Skeletal muscle tissue (tissue), 4 donors: Measurements from ENCODE around the gene VAMP2. TPM values are rescaled to one million over a fixed set of nuclear protein-coding genes. Genes with fewer than 3 reads are reported as not detected.
"Not testable (repeated sequence)": the region's sequence is repeated elsewhere in the genome, so short reads cannot be mapped to it uniquely, and the experiment has no call there.

ENCODE experiments used
- H3K27ac ChIP-seq: one replicate; pipeline ENCODE4 v1.7.0; 2013; ENCODE audit warnings: mild to moderate bottlenecking, low read depth, low read length, inconsistent platforms
- H3K27me3 ChIP-seq, 3 donors: one replicate each; pipeline ENCODE4 v1.7.0; 2013; ENCODE audit warnings: low read length in 3 of 3; ENCODE audit not compliant: control insufficient read depth in 3 of 3, insufficient read depth in 3 of 3
- H3K36me3 ChIP-seq, 3 donors: one replicate each; pipeline ENCODE4 v1.7.0; 2013; ENCODE audit warnings: low read length in 3 of 3; ENCODE audit not compliant: control insufficient read depth in 3 of 3, insufficient read depth in 3 of 3
- H3K4me1 ChIP-seq, 3 donors: one replicate each; pipeline ENCODE4 v1.7.0; 2013; ENCODE audit warnings: low read length in 3 of 3, mild to moderate bottlenecking in 3 of 3; ENCODE audit not compliant: control insufficient read depth in 3 of 3, insufficient read depth in 3 of 3
- H3K4me3 ChIP-seq, 3 donors: one replicate each; pipeline ENCODE4 v1.7.0; 2013; ENCODE audit warnings: low read length in 3 of 3
- H3K9ac ChIP-seq, 3 donors: one replicate each; pipeline ENCODE4 v1.7.0; 2013; ENCODE audit warnings: low read length in 3 of 3, mild to moderate bottlenecking in 3 of 3, moderate library complexity in 2 of 3, low read depth in 1 of 3
- H3K9me3 ChIP-seq, 3 donors: one replicate each; pipeline ENCODE4 v1.7.0; 2013; ENCODE audit warnings: low read length in 3 of 3; ENCODE audit not compliant: control insufficient read depth in 3 of 3
- total RNA-seq: library from RNA; depleted of rRNA; stranded (reverse); fragments of >200 nt; gene quantifications from one replicate; pipeline ENCODE4 v1.2.3, GENCODE V29; 2014
- donor health status: Osteomylitis.

Gene VAMP2
- total RNA-seq, 1 donor from 2014 or later, result 8.4 TPM

GRCh38 chr17:8175795-8176196 is 13.0 kb upstream of the VAMP2 start:
- Histone ChIP-seq H3K9ac (peak overlapping the region; percentile 66 to 84 (median 70)), H3K4me3 (peak overlapping the region; percentile 64 to 82 (median 79)), H3K27me3 (no peaks in the 10 kb centered on the region), H3K27ac (peak overlapping the region; percentile 33), H3K4me1 (peaks cover 20 to 28% (median 28%) of the 10 kb centered on the region in 3 donors), H3K36me3 (no peaks in the 10 kb centered on the region), H3K9me3 (no peaks in the 10 kb centered on the region)

GRCh38 chr17:8173871-8174322 is 11.1 kb upstream of the VAMP2 start:
- H3K36me3 ChIP-seq, result no peaks in the 10 kb centered on the region
- H3K4me3 ChIP-seq, result peak overlapping the region; percentile 36 to 76 (median 70)
- no peaks in the 10 kb centered on the region for H3K27me3 ChIP-seq
- peaks cover 20 to 28% (median 28%) of the 10 kb centered on the region in 3 donors for H3K4me1 ChIP-seq
- no peaks in the 10 kb centered on the region for H3K9me3 ChIP-seq
- H3K27ac ChIP-seq, result peak overlapping the region; percentile 83
- H3K9ac ChIP-seq, result peak overlapping the region in 2 of 3 donors; percentile 70 to 82

- Histone ChIP-seq H3K36me3 (no peaks in the 10 kb centered on the region), H3K4me3 (peak overlapping the region; percentile 36 to 76 (median 70)), H3K27ac (peak overlapping the region; percentile 83), H3K27me3 (no peaks in the 10 kb centered on the region), H3K9ac (peak overlapping the region; percentile 70 to 87 (median 82)), H3K4me1 (peaks cover 20 to 28% (median 28%) of the 10 kb centered on the region in 3 donors), H3K9me3 (no peaks in the 10 kb centered on the region)
These were observed 10.5 kb upstream of the VAMP2 start for GRCh38 chr17:8173056-8173870.

- not testable (repeated sequence) for H3K4me3 ChIP-seq, H3K27ac ChIP-seq, H3K27me3 ChIP-seq, H3K9me3 ChIP-seq, H3K36me3 ChIP-seq, H3K9ac ChIP-seq
- peaks cover 7 to 16% (median 11%) of the 10 kb centered on the region in 3 donors for H3K4me1 ChIP-seq
These were observed 7.4 kb upstream of the VAMP2 start for GRCh38 chr17:8170186-8170585.

- Histone ChIP-seq H3K9me3 (no peaks in the 10 kb centered on the region), H3K36me3 (no peaks in the 10 kb centered on the region), H3K4me1 (peaks cover 20 to 25% (median 24%) of the 10 kb centered on the region in 3 donors), H3K4me3 (no peak overlapping the region), H3K27ac (no peak overlapping the region), H3K27me3 (no peaks in the 10 kb centered on the region), H3K9ac (no peak overlapping the region)
These were observed 4.8 kb upstream of the VAMP2 start for GRCh38 chr17:8167526-8167925.

- Histone ChIP-seq H3K9me3 (no peaks in the 10 kb centered on the region), H3K4me3 (no peak overlapping the region), H3K27me3 (no peaks in the 10 kb centered on the region), H3K36me3 (peaks cover 2 to 3% (median 2%) of the 10 kb centered on the region in 3 donors), H3K27ac (no peak overlapping the region), H3K4me1 (peaks cover 23 to 30% (median 26%) of the 10 kb centered on the region in 3 donors), H3K9ac (peak overlapping the region in 1 of 3 donors; percentile 8)
These were observed 4.0 kb upstream of the VAMP2 start for GRCh38 chr17:8166731-8167130.

- Histone ChIP-seq H3K27ac (peak overlapping the region; percentile 99), H3K4me3 (peak overlapping the region; percentile 15 to 77 (median 35)), H3K36me3 (peaks cover 17 to 20% (median 18%) of the 10 kb centered on the region in 3 donors), H3K27me3 (no peaks in the 10 kb centered on the region), H3K9me3 (no peaks in the 10 kb centered on the region), H3K9ac (peak overlapping the region in 2 of 3 donors; percentile 84 to 99), H3K4me1 (peaks cover 35 to 45% (median 39%) of the 10 kb centered on the region in 3 donors)
These were observed 2.0 kb upstream of the VAMP2 start for GRCh38 chr17:8164815-8165131.

GRCh38 chr17:8163978-8164814 is 1.4 kb upstream of the VAMP2 start:
- Histone ChIP-seq H3K9ac (peak overlapping the region; percentile 82 to 99 (median 84)), H3K36me3 (peaks cover 20 to 23% (median 23%) of the 10 kb centered on the region in 3 donors), H3K27me3 (no peaks in the 10 kb centered on the region), H3K4me3 (peak overlapping the region; percentile 15 to 77 (median 70)), H3K4me1 (peaks cover 38 to 51% (median 43%) of the 10 kb centered on the region in 3 donors), H3K9me3 (no peaks in the 10 kb centered on the region), H3K27ac (peak overlapping the region; percentile 99)

- H3K4me3 ChIP-seq, result peak overlapping the region; percentile 61 to 77 (median 70)
- peaks cover 43 to 57% (median 48%) of the 10 kb centered on the region in 3 donors for H3K4me1 ChIP-seq
- H3K9me3 ChIP-seq, result no peaks in the 10 kb centered on the region
- H3K27ac ChIP-seq, result peak overlapping the region; percentile 99
- no peaks in the 10 kb centered on the region for H3K27me3 ChIP-seq
- peak overlapping the region; percentile 82 to 99 (median 84) for H3K9ac ChIP-seq
- H3K36me3 ChIP-seq, result peaks cover 20 to 23% (median 23%) of the 10 kb centered on the region in 3 donors
These were observed 539 bp upstream of the VAMP2 start for GRCh38 chr17:8162997-8163977.
